ENCODE data around the gene RIOX2. TPM values are rescaled to one million over a fixed set of nuclear protein-coding genes. Genes with fewer than 3 reads are reported as not detected.
"Not testable (repeated sequence)": the region's sequence is repeated elsewhere in the genome, so short reads cannot be mapped to it uniquely, and the experiment has no call there.

The RIOX2 gene
- total RNA-seq, 3 donors from 2014 or later: 13.5 to 20.8 (median 20.7) TPM

DNA sequence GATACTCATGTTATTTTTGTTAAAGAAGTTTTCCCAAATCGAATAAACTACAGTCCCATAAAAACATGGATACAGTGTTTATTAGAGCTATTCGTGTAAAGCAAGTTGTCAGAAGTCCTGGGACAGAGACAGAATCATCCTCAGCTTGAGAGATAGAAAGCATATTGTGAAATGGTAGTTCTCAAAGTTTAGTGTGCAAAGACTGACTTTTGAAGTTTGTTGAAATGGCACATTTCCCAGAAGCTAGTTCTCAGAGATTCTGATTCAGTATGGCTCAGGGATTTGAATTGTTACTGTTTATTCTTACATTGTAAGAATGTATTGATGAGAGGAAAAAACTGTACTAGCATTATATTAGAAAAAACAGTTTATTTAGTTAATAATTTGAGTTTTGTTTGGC lies 40.7 kb upstream of the RIOX2 start:
- intact Hi-C loops (cut with DNase I, micrococcal nuclease): no loop called here
- ATAC-seq: no peak

DNA sequence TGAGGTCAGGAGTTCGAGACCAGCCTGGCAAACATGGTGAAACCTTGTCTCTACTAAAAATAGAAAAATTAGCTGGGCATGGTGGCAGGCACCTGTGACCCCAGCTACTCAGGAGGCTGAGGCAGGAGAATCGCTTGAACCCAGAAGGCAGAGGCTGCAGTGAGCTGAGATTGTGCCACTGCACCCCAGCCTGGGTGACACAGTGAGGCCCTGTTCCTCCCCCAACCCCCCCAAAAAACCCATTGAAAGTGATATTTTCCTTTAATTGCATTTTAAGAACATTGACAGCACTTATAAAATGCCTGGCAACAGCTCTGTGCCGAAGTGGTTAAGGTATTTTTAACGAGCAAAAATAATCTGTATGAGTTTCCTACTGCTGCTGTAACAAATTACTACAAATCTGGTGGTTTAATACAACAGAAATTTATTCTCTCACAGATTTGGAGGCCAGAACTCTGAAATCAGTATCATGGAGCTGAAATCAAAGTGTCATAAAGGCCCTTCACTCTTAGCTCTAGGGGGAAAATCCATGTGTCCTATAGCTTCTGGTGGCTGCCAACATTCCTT lies 38.7 kb upstream of the RIOX2 start:
- H3K9me3 ChIP-seq; DNase-seq; H3K4me3 ChIP-seq; H3K4me1 ChIP-seq (ENCODE audit: low read depth); intact Hi-C loops (cut with DNase I, micrococcal nuclease); ATAC-seq; H3K36me3 ChIP-seq (ENCODE audit: low read depth): not testable (repeated sequence)

More for the DNA sequence above, 40.7 kb upstream of the RIOX2 start:
- Histone ChIP-seq H3K4me3 (no peak overlapping the region), H3K36me3 (ENCODE audit: low read depth) (no peaks in the 10 kb centered on the region), H3K9me3 (no peaks in the 10 kb centered on the region), H3K4me1 (ENCODE audit: low read depth) (no peaks in the 10 kb centered on the region)
- TF ChIP-seq, protein P1, sequence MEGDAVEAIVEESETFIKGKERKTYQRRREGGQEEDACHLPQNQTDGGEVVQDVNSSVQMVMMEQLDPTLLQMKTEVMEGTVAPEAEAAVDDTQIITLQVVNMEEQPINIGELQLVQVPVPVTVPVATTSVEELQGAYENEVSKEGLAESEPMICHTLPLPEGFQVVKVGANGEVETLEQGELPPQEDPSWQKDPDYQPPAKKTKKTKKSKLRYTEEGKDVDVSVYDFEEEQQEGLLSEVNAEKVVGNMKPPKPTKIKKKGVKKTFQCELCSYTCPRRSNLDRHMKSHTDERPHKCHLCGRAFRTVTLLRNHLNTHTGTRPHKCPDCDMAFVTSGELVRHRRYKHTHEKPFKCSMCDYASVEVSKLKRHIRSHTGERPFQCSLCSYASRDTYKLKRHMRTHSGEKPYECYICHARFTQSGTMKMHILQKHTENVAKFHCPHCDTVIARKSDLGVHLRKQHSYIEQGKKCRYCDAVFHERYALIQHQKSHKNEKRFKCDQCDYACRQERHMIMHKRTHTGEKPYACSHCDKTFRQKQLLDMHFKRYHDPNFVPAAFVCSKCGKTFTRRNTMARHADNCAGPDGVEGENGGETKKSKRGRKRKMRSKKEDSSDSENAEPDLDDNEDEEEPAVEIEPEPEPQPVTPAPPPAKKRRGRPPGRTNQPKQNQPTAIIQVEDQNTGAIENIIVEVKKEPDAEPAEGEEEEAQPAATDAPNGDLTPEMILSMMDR (IDR thresholded peaks at IDR 0.05): no peak
- DNase-seq: no peak

DNA sequence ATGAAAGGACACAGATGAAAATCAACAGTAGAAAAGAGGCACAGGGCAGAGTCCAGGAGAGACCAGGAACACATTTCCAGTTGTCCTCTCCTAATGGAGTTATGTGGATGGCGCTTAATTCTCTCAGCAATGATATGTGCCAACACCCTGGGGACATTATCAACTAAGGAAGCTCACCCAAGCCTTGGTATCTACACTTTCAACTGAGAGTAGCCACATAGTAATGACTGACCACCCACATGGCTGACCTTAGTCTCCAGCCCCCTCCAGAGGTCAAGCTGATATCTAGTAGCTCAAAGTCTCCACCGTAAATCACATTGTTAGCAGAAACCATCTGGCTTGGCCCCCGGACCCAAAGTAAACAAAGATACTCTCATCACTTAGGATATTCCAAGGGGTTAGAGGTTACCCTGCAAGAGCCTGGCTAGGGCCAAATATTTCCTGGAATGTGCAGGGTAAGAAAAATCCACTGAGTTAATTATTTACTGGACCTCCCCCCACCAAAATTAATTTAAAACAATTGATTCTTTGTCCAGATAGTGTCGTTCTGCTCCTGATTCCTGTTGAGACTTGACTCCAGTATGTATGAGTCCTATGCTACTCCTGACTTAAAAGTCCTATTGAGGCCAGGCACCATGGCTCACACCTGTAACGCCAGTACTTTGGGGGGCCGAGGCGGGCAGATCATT lies 38.1 kb upstream of the RIOX2 start:
- no peak for DNase-seq
- ATAC-seq: no peak
- no peaks in the 10 kb centered on the region for H3K9me3 ChIP-seq
- no peak overlapping the region for H3K4me3 ChIP-seq
- TF ChIP-seq, protein P1 (IDR thresholded peaks at IDR 0.05): no peak
- H3K4me1 ChIP-seq (ENCODE audit: low read depth): no peaks in the 10 kb centered on the region
- no peaks in the 10 kb centered on the region for H3K36me3 ChIP-seq (ENCODE audit: low read depth)
- intact Hi-C loops (cut with DNase I, micrococcal nuclease): no loop called here

DNA sequence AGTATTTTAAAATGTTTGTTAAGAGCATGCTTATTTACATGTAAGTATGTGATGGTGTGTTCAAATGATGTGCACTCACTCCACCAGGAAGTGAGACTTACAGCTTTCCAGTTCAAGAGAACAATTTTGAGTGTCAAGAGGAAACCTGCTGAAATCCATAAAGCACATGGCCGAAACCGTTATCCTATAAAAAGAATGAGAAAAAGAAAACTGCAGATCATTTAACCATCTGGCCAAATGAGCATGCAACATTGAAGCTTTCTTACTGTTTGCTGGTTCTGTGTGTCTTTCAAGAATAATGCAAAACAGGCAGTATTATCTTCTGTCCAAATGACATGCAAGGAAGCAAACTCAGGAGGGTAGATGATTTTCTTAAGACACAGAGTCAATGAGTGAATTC lies 36.6 kb upstream of the RIOX2 start:
- DNase-seq (no peak), ATAC-seq (no peak)
- intact Hi-C loops (cut with DNase I, micrococcal nuclease): no loop called here

DNA sequence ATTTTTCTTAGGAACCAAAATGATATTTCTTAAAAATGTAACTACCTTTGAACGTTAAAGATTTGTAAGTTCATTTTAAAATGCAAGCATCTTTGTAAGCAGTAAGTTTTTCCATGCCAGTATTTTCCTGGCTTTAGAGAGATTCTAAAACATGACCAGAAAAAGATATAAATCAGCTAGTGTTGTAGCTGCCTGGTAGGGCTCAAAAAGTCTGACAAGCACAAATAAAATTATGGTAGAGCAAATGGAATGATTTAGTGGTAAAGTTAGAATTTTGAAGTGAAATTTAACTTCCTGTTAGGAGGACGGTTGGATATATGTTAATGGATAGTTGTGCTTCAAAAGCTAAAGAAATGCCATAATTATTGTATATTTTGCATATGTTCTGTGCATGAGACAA lies 33.2 kb upstream of the RIOX2 start:
- H3K4me3 ChIP-seq: no peak overlapping the region

More for the DNA sequence above, 36.6 kb upstream of the RIOX2 start:
- Histone ChIP-seq H3K4me1 (ENCODE audit: low read depth) (no peaks in the 10 kb centered on the region), H3K36me3 (ENCODE audit: low read depth) (no peaks in the 10 kb centered on the region), H3K9me3 (no peaks in the 10 kb centered on the region), H3K4me3 (no peak overlapping the region)
- TF ChIP-seq, protein P1 (IDR thresholded peaks at IDR 0.05): no peak

GRCh38 chr3:98004721-98005120 lies 32.5 kb upstream of the RIOX2 start:
- Histone ChIP-seq H3K4me1 (ENCODE audit: low read depth) (no peaks in the 10 kb centered on the region), H3K4me3 (no peak overlapping the region), H3K9me3 (no peaks in the 10 kb centered on the region), H3K36me3 (ENCODE audit: low read depth) (no peaks in the 10 kb centered on the region)
- DNase-seq: no peak
- no peak for ATAC-seq
- intact Hi-C loops (cut with DNase I, micrococcal nuclease): no loop called here
- TF ChIP-seq, protein P1 (IDR thresholded peaks at IDR 0.05): no peak

More for the DNA sequence above, 33.2 kb upstream of the RIOX2 start:
- TF ChIP-seq, protein P1 (IDR thresholded peaks at IDR 0.05): no peak
- no peaks in the 10 kb centered on the region for H3K4me1 ChIP-seq (ENCODE audit: low read depth)
- intact Hi-C loops (cut with DNase I, micrococcal nuclease): no loop called here
- DNase-seq (no peak), ATAC-seq (no peak)
- no peaks in the 10 kb centered on the region for H3K9me3 ChIP-seq
- H3K36me3 ChIP-seq (ENCODE audit: low read depth): no peaks in the 10 kb centered on the region
